ENCODE data around the gene SPIN4. TPM values are rescaled to one million over a fixed set of nuclear protein-coding genes. Genes with fewer than 3 reads are reported as not detected.

The SPIN4 gene
- total and polyA plus RNA-seq, 4 donors: 2.0 to 10.1 (median 4.0) TPM

DNA sequence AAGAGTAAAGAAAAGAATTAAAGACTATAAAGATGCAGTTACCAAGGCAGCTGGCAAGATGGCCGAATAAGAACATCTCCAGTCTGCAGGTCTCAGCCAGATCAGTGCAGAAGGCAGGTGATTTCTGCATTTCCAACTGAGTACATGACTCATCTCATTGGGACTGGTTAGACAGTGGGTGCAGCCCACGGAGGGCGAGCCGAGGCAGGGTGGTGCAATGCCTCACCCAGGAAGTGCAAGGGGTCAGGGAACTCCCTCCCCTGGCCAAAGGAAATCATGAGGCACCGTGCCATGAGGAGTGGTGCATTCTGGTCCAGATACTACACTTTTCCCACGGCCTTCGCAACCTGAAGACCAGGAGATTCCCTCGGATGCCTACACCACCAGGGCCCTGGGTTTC, 20.5 kb downstream of the SPIN4 start:
- Histone ChIP-seq H3K9ac (ENCODE audit: insufficient read depth in 1 of 2, low read length in 2 of 2) (no peak overlapping the region), H3K27ac (ENCODE audit: low read depth in 1 of 2, low read length in 1 of 2) (no peak overlapping the region), H3K4me3 (no peak overlapping the region), H3K4me1 (ENCODE audit: control insufficient read depth in 5 of 5, insufficient read depth in 5 of 5, low read length in 5 of 5) (no peaks in the 10 kb centered on the region), H3K9me3 (ENCODE audit: control insufficient read depth in 4 of 4, insufficient read depth in 3 of 4, low read length in 3 of 4) (no peaks in the 10 kb centered on the region), H3K27me3 (ENCODE audit: control insufficient read depth in 3 of 3, insufficient read depth in 3 of 3, low read length in 2 of 3) (no peaks in the 10 kb centered on the region), H3K36me3 (ENCODE audit: control insufficient read depth in 4 of 4, insufficient read depth in 4 of 4, low read length in 4 of 4) (no peaks in the 10 kb centered on the region)
- TF ChIP-seq, protein P1, sequence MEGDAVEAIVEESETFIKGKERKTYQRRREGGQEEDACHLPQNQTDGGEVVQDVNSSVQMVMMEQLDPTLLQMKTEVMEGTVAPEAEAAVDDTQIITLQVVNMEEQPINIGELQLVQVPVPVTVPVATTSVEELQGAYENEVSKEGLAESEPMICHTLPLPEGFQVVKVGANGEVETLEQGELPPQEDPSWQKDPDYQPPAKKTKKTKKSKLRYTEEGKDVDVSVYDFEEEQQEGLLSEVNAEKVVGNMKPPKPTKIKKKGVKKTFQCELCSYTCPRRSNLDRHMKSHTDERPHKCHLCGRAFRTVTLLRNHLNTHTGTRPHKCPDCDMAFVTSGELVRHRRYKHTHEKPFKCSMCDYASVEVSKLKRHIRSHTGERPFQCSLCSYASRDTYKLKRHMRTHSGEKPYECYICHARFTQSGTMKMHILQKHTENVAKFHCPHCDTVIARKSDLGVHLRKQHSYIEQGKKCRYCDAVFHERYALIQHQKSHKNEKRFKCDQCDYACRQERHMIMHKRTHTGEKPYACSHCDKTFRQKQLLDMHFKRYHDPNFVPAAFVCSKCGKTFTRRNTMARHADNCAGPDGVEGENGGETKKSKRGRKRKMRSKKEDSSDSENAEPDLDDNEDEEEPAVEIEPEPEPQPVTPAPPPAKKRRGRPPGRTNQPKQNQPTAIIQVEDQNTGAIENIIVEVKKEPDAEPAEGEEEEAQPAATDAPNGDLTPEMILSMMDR (IDR thresholded peaks at IDR 0.05; ENCODE audit: control extremely low read depth, extremely low read depth): no peak
- DNase-seq: no peak
- 72 to 77% methylated on average over 8 of the region's 8 CpGs for WGBS, 2 donors
- no peak for ATAC-seq (ENCODE audit: insufficient read depth, low FRiP score)

- ATAC-seq (ENCODE audit: insufficient read depth, low FRiP score): no peak
- Histone ChIP-seq H3K27ac (ENCODE audit: low read depth in 1 of 2, low read length in 1 of 2) (no peak overlapping the region), H3K4me1 (ENCODE audit: control insufficient read depth in 5 of 5, insufficient read depth in 5 of 5, low read length in 5 of 5) (no peaks in the 10 kb centered on the region), H3K36me3 (ENCODE audit: control insufficient read depth in 4 of 4, insufficient read depth in 4 of 4, low read length in 4 of 4) (no peaks in the 10 kb centered on the region), H3K9me3 (ENCODE audit: control insufficient read depth in 4 of 4, insufficient read depth in 3 of 4, low read length in 3 of 4) (no peaks in the 10 kb centered on the region), H3K4me3 (no peak overlapping the region), H3K9ac (ENCODE audit: insufficient read depth in 1 of 2, low read length in 2 of 2) (no peak overlapping the region), H3K27me3 (ENCODE audit: control insufficient read depth in 3 of 3, insufficient read depth in 3 of 3, low read length in 2 of 3) (no peaks in the 10 kb centered on the region)
- WGBS, 2 donors: 72 to 96% methylated on average over 2 of the region's 2 CpGs
- no peak for DNase-seq
- TF ChIP-seq, protein P1 (IDR thresholded peaks at IDR 0.05; ENCODE audit: control extremely low read depth, extremely low read depth): no peak
Measured at GRCh38 chrX:63327788-63328187, 23.3 kb downstream of the SPIN4 start.

GRCh38 chrX:63299596-63299995, 51.5 kb downstream of the SPIN4 start:
- no peak overlapping the region for H3K9ac ChIP-seq (ENCODE audit: insufficient read depth in 1 of 2, low read length in 2 of 2)
- no peak for DNase-seq
- no peaks in the 10 kb centered on the region for H3K36me3 ChIP-seq (ENCODE audit: control insufficient read depth in 4 of 4, insufficient read depth in 4 of 4, low read length in 4 of 4)
- H3K9me3 ChIP-seq (ENCODE audit: control insufficient read depth in 4 of 4, insufficient read depth in 3 of 4, low read length in 3 of 4): peaks cover 0 to 4% (median 1%) of the 10 kb centered on the region in 4 donors
- H3K27ac ChIP-seq (ENCODE audit: low read depth in 1 of 2, low read length in 1 of 2): no peak overlapping the region
- whole genome bisulfite sequencing, 2 donors: 93 to 99% methylated on average over 13 of the region's 13 CpGs
- TF ChIP-seq, protein P1 (IDR thresholded peaks at IDR 0.05; ENCODE audit: control extremely low read depth, extremely low read depth): no peak
- no peak for ATAC-seq (ENCODE audit: insufficient read depth, low FRiP score)
- no peaks in the 10 kb centered on the region for H3K4me1 ChIP-seq (ENCODE audit: control insufficient read depth in 5 of 5, insufficient read depth in 5 of 5, low read length in 5 of 5)
- H3K27me3 ChIP-seq (ENCODE audit: control insufficient read depth in 3 of 3, insufficient read depth in 3 of 3, low read length in 2 of 3): no peaks in the 10 kb centered on the region
- H3K4me3 ChIP-seq: no peak overlapping the region
